OCI-LY1 (cell line): ENCODE measurements around the gene EFHC1.

Source experiments
- H2AFZ ChIP-seq: fragments of 200-600 bp; sonication (generic), shearing (Covaris generic); 2 replicates; pipeline ENCODE4 v1.6.0; 2014; ENCODE audit warnings: antibody characterized with exemption, mild to moderate bottlenecking, low read length
- H3F3A ChIP-seq: fragments of 200-600 bp; sonication (generic), shearing (Covaris generic); 2 replicates; pipeline ENCODE4 v1.6.0; 2014; ENCODE audit warnings: mild to moderate bottlenecking, antibody characterized with exemption, low read length, moderate library complexity; ENCODE audit not compliant: insufficient read depth
- H3K27ac ChIP-seq: fragments of 200-600 bp; sonication (generic); 2 replicates; pipeline ENCODE4 v1.5.1; 2014; ENCODE audit warnings: low read length, mixed run types, mild to moderate bottlenecking, low read depth; ENCODE audit not compliant: poor library complexity, severe bottlenecking
- H3K27me3 ChIP-seq: fragments of 200-600 bp; sonication (generic); 2 replicates; pipeline ENCODE4 v1.6.0; 2014; ENCODE audit warnings: antibody characterized with exemption, mild to moderate bottlenecking, low read length, moderate library complexity; ENCODE audit not compliant: insufficient read depth
- H3K36me3 ChIP-seq: fragments of 200-600 bp; sonication (generic); 2 replicates; pipeline ENCODE4 v1.6.1; 2014; ENCODE audit warnings: mild to moderate bottlenecking, antibody characterized with exemption, low read length, moderate library complexity, mixed read lengths; ENCODE audit not compliant: insufficient read depth
- H3K4me1 ChIP-seq: fragments of 200-600 bp; sonication (generic); 2 replicates; pipeline ENCODE4 v1.5.1; 2014; ENCODE audit warnings: mild to moderate bottlenecking, low read length, moderate library complexity; ENCODE audit not compliant: insufficient read depth, severe bottlenecking
- H3K4me2 ChIP-seq: fragments of 200-600 bp; sonication (generic), shearing (Covaris generic); 2 replicates; pipeline ENCODE4 v1.6.1; 2014; ENCODE audit warnings: low read length
- H3K4me3 ChIP-seq: fragments of 200-600 bp; sonication (generic); 2 replicates; pipeline ENCODE4 v1.5.1; 2014; ENCODE audit warnings: low read length, low read depth, mild to moderate bottlenecking, mixed read lengths; ENCODE audit not compliant: poor library complexity, severe bottlenecking
- H3K79me2 ChIP-seq: fragments of 200-600 bp; shearing (Covaris generic); 2 replicates; pipeline ENCODE4 v1.6.1; 2016; ENCODE audit warnings: mixed run types, low read length, mixed read lengths; ENCODE audit not compliant: insufficient read depth
- H3K9ac ChIP-seq: fragments of 200-600 bp; sonication (generic), shearing (Covaris generic); 2 replicates; pipeline ENCODE4 v1.6.1; 2014; ENCODE audit warnings: mild to moderate bottlenecking, low read length, mixed read lengths
- H3K9me2 ChIP-seq: fragments of 200-600 bp; sonication (generic), shearing (Covaris generic); 2 replicates; pipeline ENCODE4 v1.6.1; 2014; ENCODE audit warnings: low read depth, mild to moderate bottlenecking, low read length, mixed read lengths
- H3K9me3 ChIP-seq: fragments of 200-600 bp; shearing (Covaris generic); 2 replicates; pipeline ENCODE4 v1.6.1; 2014; ENCODE audit warnings: low read length, mixed read lengths
- H4K20me1 ChIP-seq: fragments of 200-600 bp; sonication (generic), shearing (Covaris generic); 2 replicates; pipeline ENCODE4 v1.6.0; 2016; ENCODE audit warnings: mild to moderate bottlenecking, low read length; ENCODE audit not compliant: insufficient read depth
- EZH2 ChIP-seq: fragments of 200-600 bp; sonication (generic), shearing (Covaris generic); IDR thresholded peaks from 2 replicates; pipeline ENCODE4 v1.8.0; 2017; ENCODE audit warnings: borderline replicate concordance, mixed run types, mild to moderate bottlenecking, antibody characterized with exemption, low read length, moderate library complexity, mixed read lengths
- TF ChIP-seq, protein P1 (sequence below): fragments of 200-600 bp; sonication (generic), shearing (Covaris generic); IDR thresholded peaks from 2 replicates; pipeline ENCODE4 v1.5.1; 2017; ENCODE audit warnings: mild to moderate bottlenecking, antibody characterized with exemption, low read length, moderate library complexity, mixed read lengths

EFHC1 gene

DNA sequence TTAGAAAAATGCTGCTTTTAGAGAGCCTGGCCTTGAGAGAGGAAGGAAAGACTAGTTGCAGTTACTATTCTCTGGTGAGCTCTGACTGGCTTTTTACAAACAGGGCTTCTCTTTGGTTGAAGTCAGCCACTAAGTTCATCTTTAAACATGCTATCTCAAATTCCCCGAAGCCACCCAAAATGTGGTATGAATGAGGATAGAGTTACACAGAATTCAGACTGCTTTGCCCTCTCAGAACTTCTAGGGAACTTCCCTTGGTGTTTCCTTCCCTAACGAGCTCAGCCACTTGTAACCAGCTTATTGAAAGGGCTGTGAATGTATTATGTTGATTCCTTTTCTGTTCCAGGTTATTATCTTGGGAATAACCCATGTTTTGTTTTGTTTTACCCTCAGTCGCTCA, 73.5 kb downstream of the EFHC1 start:
- Histone ChIP-seq H3K4me1 (peaks cover 69% of the 10 kb centered on the region), H3K79me2 (no peaks in the 10 kb centered on the region), H3F3A (peaks cover 9% of the 10 kb centered on the region; the same call in 1 of the 2 replicates), H3K27ac (peak overlapping the region; percentile 57), H3K27me3 (no peaks in the 10 kb centered on the region), H3K9ac (no peak overlapping the region), H3K9me3 (no peaks in the 10 kb centered on the region), H2AFZ (no peak overlapping the region), H4K20me1 (no peaks in the 10 kb centered on the region), H3K36me3 (peaks cover 11% of the 10 kb centered on the region; the same call in 1 of the 2 replicates), H3K4me3 (no peak overlapping the region), H3K4me2 (no peak overlapping the region; the same call in 1 of the 2 replicates), H3K9me2 (no peaks in the 10 kb centered on the region)
- no peak for TF ChIP-seq EZH2
- TF ChIP-seq, protein P1, sequence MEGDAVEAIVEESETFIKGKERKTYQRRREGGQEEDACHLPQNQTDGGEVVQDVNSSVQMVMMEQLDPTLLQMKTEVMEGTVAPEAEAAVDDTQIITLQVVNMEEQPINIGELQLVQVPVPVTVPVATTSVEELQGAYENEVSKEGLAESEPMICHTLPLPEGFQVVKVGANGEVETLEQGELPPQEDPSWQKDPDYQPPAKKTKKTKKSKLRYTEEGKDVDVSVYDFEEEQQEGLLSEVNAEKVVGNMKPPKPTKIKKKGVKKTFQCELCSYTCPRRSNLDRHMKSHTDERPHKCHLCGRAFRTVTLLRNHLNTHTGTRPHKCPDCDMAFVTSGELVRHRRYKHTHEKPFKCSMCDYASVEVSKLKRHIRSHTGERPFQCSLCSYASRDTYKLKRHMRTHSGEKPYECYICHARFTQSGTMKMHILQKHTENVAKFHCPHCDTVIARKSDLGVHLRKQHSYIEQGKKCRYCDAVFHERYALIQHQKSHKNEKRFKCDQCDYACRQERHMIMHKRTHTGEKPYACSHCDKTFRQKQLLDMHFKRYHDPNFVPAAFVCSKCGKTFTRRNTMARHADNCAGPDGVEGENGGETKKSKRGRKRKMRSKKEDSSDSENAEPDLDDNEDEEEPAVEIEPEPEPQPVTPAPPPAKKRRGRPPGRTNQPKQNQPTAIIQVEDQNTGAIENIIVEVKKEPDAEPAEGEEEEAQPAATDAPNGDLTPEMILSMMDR: no peak

DNA sequence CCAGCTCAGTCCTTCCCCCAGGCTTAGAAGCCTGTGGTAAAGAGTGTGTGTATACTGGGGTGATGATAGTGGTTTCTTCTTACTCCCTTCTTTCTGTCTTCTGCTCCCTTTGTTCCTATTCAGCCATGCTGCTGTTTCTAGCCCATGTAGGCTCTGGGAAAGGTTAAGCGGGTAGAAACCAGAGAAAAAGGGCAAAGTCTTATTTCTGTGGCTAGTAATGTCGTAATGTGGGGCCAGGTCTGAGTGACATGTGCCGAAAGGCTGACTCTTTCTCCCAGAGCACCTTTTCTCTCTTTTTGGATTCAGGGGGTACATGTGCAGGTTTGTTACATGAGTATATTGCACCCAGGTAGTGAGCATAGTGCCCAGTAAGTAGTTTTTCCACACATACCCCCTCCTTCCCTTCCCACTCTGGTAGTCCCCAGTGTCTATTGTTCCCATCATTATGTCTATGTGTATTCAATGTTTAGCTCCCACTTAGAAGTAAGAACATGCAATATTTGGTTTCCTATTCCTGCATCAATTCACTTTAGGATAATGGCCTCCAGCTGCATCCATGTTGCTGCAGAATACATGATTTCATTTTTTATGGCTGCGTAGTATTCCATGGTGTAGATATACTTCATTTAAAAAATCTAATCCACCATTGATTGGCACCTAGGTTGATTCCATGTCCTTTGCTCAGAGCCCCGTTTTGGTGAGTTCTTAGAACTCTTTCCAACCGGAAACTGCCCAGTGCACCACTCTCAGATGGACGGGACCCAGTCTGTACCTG, 74.3 kb downstream of the EFHC1 start:
- Histone ChIP-seq H3K9ac (no peak overlapping the region), H3F3A (peaks cover 9% of the 10 kb centered on the region; the same call in 1 of the 2 replicates), H3K4me3 (no peak overlapping the region), H2AFZ (no peak overlapping the region), H4K20me1 (no peaks in the 10 kb centered on the region), H3K9me3 (no peaks in the 10 kb centered on the region), H3K27ac (peak overlapping the region; percentile 57), H3K4me1 (peaks cover 77% of the 10 kb centered on the region), H3K27me3 (no peaks in the 10 kb centered on the region), H3K4me2 (no peak overlapping the region), H3K79me2 (no peaks in the 10 kb centered on the region), H3K9me2 (no peaks in the 10 kb centered on the region), H3K36me3 (peaks cover 11% of the 10 kb centered on the region; the same call in 1 of the 2 replicates)
- TF ChIP-seq, protein P1: no peak
- no peak for TF ChIP-seq EZH2

DNA sequence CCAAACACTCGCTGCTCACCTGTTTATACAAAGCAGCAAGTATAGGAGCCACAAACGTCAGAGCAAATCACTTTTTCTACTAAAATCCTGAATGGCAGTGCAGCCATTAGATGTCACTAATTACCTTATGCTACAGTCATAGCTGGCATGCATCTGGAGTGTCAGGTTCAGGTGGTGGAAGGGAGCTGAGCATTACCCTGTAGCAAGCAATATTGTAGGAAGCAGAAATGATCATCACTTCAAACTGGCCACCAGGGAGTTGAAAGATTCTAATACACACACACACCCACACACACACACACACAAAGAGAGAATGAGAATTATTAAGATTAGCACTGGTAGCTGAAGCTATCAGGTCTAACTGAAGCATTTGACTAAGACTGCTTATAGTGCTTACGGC, 75.8 kb downstream of the EFHC1 start:
- no peaks in the 10 kb centered on the region for H3K79me2 ChIP-seq
- no peak overlapping the region for H3K4me3 ChIP-seq
- H3K4me1 ChIP-seq: peaks cover 89% of the 10 kb centered on the region
- H3K27ac ChIP-seq: peak overlapping the region; percentile 99
- H3K9ac ChIP-seq: peak overlapping the region; percentile 27; the same call in 1 of the 2 replicates
- H3K9me2 ChIP-seq: no peaks in the 10 kb centered on the region
- TF ChIP-seq, protein P1: peak; percentile 16; the same call in 1 of the 2 replicates
- no peak for TF ChIP-seq EZH2
- peak overlapping the region; percentile 66 for H3K4me2 ChIP-seq
- H3F3A ChIP-seq: peaks cover 9% of the 10 kb centered on the region; the same call in 1 of the 2 replicates
- H3K9me3 ChIP-seq: no peaks in the 10 kb centered on the region
- H3K27me3 ChIP-seq: no peaks in the 10 kb centered on the region
- H3K36me3 ChIP-seq: peaks cover 11% of the 10 kb centered on the region; the same call in 1 of the 2 replicates
- H4K20me1 ChIP-seq: no peaks in the 10 kb centered on the region
- no peak overlapping the region for H2AFZ ChIP-seq
